ENCODE measurements around the gene PIGH.

DNA sequence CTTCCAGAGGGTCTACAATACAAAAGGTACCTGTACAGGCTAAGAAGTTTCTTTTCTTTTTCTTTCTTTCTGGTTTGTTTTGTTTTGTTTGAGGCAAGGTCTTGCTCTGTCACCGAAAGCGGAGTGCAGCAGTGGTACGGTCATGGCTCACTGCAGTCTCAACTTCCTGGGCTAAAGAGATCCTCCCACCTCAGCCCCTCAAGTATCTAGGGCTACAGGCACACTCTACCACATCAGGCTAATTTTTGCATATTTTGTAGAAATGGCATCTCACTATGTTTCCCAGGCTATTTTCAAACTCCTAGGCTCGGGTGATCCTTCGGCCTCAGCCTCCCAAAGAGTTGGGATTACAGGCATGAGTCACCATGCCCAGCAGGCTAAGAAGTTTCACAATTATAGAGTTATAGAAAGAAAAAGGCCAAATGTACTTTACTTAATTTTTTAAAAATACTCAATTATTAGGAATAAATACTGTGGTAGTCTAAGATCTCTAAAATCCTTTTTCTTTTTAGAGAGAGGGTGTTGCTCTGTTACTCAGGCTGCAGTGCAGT lies 3.0 kb upstream of the PIGH start:
- TF ChIP-seq, protein P1, sequence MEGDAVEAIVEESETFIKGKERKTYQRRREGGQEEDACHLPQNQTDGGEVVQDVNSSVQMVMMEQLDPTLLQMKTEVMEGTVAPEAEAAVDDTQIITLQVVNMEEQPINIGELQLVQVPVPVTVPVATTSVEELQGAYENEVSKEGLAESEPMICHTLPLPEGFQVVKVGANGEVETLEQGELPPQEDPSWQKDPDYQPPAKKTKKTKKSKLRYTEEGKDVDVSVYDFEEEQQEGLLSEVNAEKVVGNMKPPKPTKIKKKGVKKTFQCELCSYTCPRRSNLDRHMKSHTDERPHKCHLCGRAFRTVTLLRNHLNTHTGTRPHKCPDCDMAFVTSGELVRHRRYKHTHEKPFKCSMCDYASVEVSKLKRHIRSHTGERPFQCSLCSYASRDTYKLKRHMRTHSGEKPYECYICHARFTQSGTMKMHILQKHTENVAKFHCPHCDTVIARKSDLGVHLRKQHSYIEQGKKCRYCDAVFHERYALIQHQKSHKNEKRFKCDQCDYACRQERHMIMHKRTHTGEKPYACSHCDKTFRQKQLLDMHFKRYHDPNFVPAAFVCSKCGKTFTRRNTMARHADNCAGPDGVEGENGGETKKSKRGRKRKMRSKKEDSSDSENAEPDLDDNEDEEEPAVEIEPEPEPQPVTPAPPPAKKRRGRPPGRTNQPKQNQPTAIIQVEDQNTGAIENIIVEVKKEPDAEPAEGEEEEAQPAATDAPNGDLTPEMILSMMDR (IDR thresholded peaks at IDR 0.05), result no peak
- TF ChIP-seq EZH2 (IDR thresholded peaks at IDR 0.05) (no peak), EZH2phosphoT487 (IDR thresholded peaks at IDR 0.05) (no peak)

Data from neural progenitor cell (in vitro differentiated cells).